A204.1 (cell line): Measurements from ENCODE around the gene GALNT2.

Source experiments
- FAIRE-seq: peaks from 2 replicates; lab custom pipeline; 2012; peaks lifted over from hg19 to GRCh38; lab: Jason Lieb, UNC

The GALNT2 gene

DNA sequence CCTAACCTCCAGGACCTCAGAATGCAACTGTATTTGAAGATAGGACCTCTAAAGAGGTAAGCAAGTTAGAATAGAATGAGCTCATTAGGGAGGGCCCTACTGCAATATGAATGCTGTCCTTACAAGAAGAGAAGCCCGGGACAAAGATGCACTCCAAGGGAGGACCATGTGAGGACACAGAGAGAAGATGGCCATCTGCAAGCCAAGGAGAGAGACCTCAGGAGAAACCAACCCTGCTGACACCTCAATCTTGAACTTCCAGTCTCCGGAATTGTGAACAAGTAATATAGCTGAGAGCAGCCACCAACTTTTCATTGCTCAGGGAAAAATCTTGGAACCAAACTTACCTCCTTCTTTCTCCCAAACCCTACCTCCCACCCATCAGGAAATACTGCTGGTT is 15.0 kb upstream of the GALNT2 start:
- no peak for FAIRE-seq

- no peak for FAIRE-seq
These were observed 14.4 kb upstream of the GALNT2 start for GRCh38 chr1:230052665-230053064.

DNA sequence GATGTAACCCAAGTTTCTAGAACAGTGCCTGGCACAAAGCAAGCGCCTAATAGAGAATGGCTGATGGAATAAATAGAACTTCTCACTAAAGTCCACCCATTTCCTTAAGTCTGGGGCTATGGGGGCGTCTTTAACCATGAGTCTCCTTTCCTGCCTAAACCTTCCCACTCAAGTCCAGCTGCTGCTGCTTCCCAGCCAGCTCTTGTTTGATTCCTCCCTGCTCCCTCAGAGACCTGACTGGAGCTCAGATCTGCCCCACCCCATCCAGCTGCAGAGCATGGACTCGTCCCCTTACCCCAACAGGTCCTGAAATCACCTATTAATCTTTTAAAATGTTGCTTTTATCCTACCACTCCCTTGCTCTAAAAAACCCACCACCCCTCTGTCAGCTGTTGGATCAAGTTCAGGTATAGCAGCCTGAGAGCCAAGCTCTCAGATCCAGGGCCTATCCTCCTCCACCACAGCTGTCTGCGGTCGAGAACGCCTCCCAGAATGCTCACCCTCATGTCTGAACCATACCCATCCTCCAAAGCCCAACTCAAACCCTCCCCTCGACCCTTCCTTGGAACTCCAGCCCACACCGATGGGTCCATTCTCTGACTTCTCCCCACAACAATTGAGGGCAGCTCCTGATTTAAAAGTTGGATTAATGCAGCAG is 12.8 kb upstream of the GALNT2 start:
- FAIRE-seq = no peak

DNA sequence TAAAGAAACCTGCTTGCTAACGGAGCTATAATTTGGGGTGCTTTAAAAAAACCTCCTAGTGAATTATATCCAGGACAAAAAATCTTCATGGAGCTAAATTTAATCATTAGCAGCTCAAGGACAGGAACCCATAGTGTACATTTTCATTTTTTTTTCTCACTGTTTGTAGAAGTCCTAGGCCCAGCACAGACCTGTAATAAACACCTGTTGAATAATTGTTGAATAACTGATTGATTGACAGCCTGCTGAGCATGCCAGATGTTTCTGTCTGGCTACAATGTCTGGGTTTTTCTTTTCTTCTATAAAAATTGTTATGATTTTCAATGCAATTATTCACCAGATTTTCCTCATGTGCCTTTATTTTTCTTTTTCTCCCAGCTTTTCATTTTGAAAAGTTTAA is 10.9 kb upstream of the GALNT2 start:
- no peak for FAIRE-seq

DNA sequence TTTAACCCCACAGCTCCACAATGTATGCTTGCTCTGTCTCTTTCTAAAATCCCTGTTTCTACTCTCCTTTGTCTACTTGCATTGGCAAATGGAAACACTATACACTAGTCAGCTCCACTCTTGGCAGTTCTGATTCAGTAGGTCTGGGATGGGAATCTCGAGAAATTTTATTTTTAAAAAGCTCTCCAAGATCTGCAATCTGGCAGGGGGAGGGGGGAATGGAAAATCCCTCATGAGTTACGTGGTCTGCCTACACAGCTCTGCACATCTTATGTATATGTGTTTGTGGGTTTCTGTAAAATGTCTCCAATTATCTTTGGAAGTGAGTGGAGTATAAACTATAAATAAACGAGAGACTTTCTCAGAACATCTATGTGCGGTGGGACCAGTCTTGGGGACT is 9.9 kb upstream of the GALNT2 start:
- no peak for FAIRE-seq

DNA sequence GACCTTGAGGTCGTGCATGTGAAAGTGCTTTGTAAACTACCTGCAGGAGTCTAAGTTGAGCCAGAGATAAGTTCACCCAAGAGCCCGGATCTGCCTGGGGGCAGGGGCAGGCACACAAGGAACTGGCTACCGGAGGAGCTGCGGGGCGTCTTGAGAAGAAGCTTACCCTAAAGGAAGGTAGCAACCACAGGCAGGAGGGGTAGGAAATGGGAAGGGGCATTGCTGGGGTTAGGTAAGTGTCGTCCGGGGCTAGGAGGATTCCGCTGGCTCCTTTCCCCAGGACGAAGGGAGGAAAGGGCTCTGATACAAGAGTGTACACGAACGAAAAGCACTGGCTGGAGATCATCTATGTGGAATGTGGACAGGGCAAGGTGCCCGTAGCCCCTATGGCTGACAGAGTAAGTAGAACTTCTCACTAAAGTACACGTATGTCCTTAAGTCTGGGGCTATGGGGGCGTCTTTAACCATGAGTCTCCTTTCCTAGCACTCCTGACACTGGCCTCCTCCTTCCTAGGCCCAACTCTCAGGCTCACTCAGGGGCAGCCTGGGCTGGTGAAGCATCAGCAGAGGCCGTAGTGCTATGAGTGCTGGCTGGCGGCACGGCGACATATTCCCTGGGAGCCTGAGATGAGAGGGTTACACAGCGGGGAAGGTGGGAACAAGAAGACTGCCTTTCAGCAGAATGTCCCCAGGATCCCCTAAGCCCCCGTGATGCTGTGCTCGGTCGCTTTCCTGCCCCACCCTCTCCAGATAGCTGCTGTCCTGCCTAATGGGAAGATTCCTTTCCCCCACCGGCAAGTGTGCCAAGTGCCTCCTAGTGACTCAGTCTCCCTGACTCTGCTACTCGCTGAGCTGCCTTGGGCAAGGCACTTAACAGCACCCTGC is 9.1 kb upstream of the GALNT2 start:
- FAIRE-seq = no peak

DNA sequence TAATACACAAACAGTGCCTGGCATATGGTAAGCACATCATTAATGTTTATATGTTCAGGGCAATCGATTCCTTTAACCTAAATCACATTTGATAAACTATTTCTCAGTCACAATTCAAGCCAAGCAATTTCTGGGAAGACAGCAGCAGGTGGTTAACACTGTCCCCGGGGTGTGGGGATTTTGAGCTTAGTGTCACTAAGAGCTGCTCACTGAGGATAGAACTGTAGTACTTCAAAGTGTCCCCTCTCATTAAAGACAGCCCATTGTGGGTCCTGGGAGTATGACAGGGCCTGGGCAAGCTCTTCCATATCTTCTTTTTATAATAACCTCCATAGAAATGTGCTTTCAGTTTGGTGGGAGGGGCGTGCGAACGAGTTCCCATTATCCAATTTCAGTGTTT is 8.4 kb upstream of the GALNT2 start:
- no peak for FAIRE-seq

GRCh38 chr1:230061801-230062200 is 5.2 kb upstream of the GALNT2 start:
- FAIRE-seq = no peak

- FAIRE-seq = no peak
These were observed 4.5 kb upstream of the GALNT2 start for GRCh38 chr1:230062521-230062920.

- FAIRE-seq = no peak
These were observed 2.8 kb upstream of the GALNT2 start for GRCh38 chr1:230064283-230064682.

GRCh38 chr1:230065161-230065560 is 1.9 kb upstream of the GALNT2 start:
- FAIRE-seq = no peak

GRCh38 chr1:230065571-230065970 is 1.5 kb upstream of the GALNT2 start:
- FAIRE-seq = no peak

DNA sequence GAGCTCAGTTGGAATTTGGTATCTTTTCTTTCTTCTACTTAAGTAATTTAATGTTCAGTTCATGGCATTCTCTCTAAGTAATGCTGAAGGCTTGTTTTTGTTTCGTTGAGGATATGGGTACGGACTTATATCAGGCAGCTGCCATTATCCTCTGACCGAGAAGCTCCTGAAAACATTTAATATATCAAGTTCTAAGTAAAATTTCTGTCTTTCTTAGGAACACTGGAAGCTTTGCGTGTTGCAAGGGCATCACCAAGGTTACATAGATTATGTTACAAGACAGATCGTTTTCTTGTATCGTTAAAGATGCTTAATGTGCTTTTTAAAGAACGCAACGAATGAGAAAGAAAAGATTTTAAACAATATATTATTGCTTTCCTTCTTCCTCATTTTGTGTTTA is 1.0 kb upstream of the GALNT2 start:
- FAIRE-seq = no peak

GRCh38 chr1:230067419-230067870 is 407 bp downstream of the GALNT2 start:
- FAIRE-seq = no peak

- no peak for FAIRE-seq
These were observed 1.0 kb downstream of the GALNT2 start for GRCh38 chr1:230067871-230068620.

GRCh38 chr1:230068621-230068873 is 1.5 kb downstream of the GALNT2 start:
- FAIRE-seq = no peak

DNA sequence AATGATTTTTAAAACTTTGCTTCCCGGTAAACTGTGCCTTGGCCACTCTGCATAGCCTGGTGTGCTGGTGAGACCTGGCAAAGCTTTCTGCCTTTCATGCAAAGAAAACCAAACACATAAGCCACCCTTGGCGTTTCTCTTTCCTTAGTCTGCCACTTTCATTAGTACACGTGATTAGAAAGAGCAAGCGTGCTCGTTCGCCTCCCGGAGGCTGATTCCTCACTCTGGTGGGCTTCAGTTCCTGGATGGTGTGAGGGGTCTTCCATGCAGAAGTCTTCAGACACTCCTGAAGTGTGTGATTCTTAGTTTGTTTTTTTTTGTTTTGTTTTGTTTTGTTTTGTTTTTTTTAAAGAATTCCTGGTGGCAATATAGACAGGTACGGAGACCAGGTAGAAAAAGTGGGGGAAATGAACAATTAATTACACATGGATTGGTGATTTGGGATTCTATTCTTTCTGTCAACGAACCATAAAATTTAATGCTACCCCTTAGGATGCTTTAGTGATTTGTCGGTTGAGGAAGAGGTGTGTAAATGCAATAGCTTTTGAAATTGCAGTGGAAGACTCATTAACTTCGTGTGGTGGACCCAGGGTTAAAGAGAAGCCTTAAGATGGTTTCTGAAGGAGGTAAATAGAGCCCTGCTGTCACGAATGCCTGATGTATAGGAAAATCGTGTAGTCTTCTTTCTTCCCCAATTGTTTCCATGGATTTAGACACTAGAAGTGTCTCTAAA is 2.1 kb downstream of the GALNT2 start:
- FAIRE-seq = no peak

- no peak for FAIRE-seq
These were observed 2.8 kb downstream of the GALNT2 start for GRCh38 chr1:230069796-230070195.

DNA sequence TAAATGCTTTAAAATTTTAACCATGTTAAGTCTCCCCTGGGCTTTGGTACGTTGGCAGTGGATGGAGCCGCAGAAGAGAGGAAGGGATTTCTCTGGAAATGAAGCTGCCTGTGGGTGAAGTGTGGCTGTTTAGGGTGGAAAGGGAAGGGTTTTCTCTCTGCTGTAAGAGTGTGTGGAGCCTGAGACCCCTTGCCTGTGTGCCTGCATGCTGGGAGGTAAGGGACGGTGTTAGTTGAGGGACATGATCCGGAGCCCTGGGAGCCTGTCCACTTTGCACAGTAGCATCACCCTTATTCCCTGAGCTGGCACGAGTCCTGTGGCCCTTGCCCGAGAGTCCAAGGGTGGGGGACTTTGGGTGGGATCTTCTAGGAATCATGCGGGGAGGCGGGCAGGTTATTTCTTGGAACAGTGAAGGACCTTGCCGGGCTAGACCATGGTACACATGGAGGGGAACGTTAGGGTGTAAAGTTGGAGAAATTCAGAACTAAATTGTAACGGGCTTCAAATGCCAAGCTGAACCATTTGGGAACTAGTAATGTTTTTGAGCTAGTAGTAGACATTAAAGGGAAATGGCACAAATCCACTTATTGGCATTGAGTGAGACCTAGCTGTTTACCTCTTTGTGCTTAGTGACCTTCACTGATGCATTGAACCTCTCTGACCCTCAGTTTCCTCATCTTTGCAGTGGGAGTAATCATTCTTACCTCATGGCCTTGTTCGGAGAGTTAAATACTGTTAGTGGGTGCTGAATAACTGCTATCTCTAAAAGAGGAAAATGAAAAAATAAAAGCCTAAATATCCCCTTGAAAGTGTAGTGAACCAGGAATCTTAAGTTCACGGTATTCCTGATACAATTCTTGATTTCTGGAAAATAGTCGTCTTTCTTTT is 3.5 kb downstream of the GALNT2 start:
- no peak for FAIRE-seq

DNA sequence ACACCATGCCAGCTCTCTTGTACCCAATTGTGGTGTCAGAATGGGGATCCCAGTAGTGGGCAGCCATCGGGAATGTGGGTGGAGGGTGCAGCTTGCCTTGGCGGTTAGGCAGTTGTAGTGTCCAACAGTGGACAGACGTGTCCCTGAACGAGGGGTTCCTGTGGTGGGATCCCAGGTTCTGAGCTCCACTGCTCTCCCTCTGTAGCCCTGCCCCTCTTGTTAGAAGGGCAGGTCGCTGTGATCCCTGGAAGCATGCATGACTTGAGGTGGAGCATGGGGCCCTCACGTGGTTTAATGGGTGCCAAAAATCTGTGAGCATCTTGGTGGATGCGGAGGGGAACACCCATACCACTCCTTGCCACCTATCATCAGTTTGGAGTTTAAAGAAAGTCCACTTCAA is 4.3 kb downstream of the GALNT2 start:
- FAIRE-seq = no peak

DNA sequence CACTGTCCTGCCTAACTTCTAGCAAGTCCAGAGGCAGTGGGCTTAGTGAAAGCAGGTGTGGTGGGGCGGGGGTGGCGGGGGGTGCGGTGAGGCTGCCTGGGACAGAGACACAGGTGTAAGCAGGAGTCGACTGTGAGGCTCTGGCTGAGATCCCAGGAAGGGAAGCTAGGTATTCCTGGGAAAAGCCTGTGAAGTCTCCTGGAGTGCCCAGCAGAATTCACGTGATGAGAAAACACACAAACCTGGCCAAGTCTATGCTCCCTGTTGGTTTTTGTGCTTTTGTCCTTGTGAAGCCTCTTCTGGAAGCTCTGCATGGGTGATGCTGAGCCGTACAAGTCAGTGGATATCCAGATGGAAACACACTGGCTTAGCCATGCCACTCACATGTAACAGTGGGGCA is 5.3 kb downstream of the GALNT2 start:
- no peak for FAIRE-seq

DNA sequence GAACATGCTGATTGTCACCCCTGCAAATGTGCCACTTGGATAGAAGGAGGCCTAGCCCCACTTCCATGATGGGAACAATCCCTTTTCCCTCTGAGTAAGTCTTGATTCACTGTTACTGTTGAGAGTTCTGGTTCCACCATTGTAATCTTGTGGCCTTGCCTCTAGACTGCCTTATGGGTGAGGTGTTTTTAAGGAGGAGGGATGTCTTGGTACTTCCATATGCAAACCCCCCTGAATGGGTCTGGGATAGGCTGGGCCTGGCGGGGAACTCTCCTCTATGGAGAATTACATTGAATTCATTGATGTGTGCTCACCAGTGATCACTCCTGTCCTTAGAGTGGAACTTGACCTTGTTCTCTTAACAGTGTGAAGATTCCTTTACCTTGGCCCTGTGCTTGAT is 5.8 kb downstream of the GALNT2 start:
- no peak for FAIRE-seq
